ENCODE results near the gene EOLA2.
"Not testable (repeated sequence)": the region's sequence is repeated elsewhere in the genome, so short reads cannot be mapped to it uniquely, and the experiment has no call there.

Gene EOLA2

DNA sequence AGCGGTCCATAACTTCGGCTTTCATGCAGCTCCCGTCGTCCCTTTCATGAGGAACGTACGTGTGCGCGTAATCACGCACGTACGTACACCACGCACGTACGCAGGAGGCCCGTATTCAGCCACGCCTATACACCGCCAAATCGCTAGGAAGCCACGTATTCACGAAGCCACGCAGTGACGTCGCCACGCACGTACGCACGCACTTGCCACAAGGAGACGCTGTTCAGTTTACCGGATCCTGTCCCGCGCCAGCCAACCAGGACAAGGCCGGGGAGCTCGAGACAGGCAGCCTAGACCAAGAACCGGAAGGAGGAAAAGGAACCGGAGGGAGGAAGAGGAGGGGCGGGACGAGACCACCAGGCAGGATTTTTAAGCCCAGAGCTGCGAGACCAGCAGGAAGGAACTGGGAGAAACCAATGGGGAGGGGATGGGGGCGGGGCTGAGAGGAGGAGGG, at the start of gene EOLA2:
Gene EOLA2 (minus strand): TSS at position 65 of the 454 bp plus-strand sequence. CDS start 4,617 bp downstream, outside the sequence.
- Mint-ChIP-seq H3K4me3 (peak within 1 kb of the TSS; percentile 85), H3K27ac (peak within 1 kb of the TSS; percentile 93), H3K9me3 (no peaks in the 10 kb centered on the region), H3K4me1 (no peaks in the 10 kb centered on the region), H3K36me3 (peaks cover 25% of the 10 kb centered on the region)
- peak; percentile 59 to 90 for DNase-seq (ENCODE audit: low spot score in 2 of 2)
- ATAC-seq = peak; percentile 82

GRCh38 chrX:149987613-149988012, 49.3 kb upstream of the EOLA2 start:
- Mint-ChIP-seq H3K9me3 (no peaks in the 10 kb centered on the region), H3K36me3 (peaks cover 6% of the 10 kb centered on the region), H3K27ac (no peak overlapping the region), H3K4me3 (no peak overlapping the region), H3K4me1 (no peaks in the 10 kb centered on the region)
- ATAC-seq (no peak), DNase-seq (ENCODE audit: low spot score in 2 of 2) (no peak)

- no peak for ATAC-seq
- Mint-ChIP-seq H3K27ac (no peak overlapping the region), H3K4me1 (no peaks in the 10 kb centered on the region), H3K9me3 (no peaks in the 10 kb centered on the region), H3K4me3 (no peak overlapping the region), H3K36me3 (peaks cover 6% of the 10 kb centered on the region)
- no peak for DNase-seq (ENCODE audit: low spot score in 2 of 2)
Observed at GRCh38 chrX:149984411-149984810, 46.1 kb upstream of the EOLA2 start.

DNA sequence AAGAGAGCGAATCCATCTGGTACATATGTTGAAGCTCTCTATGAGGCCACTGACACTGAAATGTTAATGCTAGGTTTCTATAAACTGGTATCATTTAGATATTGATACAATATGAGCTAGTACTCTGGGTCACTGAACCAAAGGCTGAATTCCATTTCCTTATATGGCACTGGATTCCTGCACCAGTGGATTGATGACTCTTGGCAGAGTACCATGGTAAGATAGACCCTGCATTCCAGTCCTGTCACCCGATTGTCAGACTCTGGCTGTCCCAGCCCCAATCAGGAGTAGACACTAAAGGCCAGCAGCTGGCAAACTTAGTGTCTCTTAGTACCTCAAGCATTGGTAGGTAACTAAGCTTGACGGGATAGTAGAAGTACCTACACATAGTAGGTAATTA, 44.0 kb upstream of the EOLA2 start:
- Mint-ChIP-seq H3K9me3 (no peaks in the 10 kb centered on the region), H3K4me1 (no peaks in the 10 kb centered on the region), H3K27ac (no peak overlapping the region), H3K4me3 (no peak overlapping the region), H3K36me3 (peaks cover 6% of the 10 kb centered on the region)
- ATAC-seq (no peak), DNase-seq (ENCODE audit: low spot score in 2 of 2) (no peak)

- Mint-ChIP-seq H3K36me3 (peaks cover 6% of the 10 kb centered on the region), H3K9me3 (no peaks in the 10 kb centered on the region), H3K4me1 (no peaks in the 10 kb centered on the region), H3K4me3 (no peak overlapping the region), H3K27ac (no peak overlapping the region)
- DNase-seq (ENCODE audit: low spot score in 2 of 2) (no peak), ATAC-seq (no peak)
Observed at GRCh38 chrX:149979126-149979644, 40.9 kb upstream of the EOLA2 start.

- Mint-ChIP-seq H3K27ac (no peak overlapping the region), H3K4me3 (no peak overlapping the region), H3K36me3 (peaks cover 16% of the 10 kb centered on the region), H3K9me3 (no peaks in the 10 kb centered on the region), H3K4me1 (peaks cover 8% of the 10 kb centered on the region)
- DNase-seq (ENCODE audit: low spot score in 2 of 2) (no peak), ATAC-seq (peak; percentile 65)
Observed at GRCh38 chrX:149962859-149963757, 24.8 kb upstream of the EOLA2 start.

DNA sequence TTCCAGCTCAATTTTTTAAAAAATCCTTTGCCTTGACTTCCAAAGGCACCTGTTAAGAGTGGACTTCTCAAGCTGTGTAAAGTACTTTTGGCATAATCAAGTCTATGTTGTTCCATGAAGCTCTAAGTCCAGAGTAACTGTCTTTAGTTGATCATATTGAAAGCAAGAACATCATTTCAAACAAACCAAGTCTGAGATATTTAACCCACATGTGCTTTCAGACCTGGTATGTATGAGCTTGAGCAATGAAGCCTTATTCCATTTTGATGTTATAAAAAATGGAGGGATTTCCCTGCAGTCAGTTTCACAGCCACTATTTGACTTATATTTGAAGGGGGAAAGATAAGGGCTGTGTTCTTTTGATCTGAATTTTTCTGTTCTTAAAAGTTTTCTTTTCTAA, 23.7 kb upstream of the EOLA2 start:
- H3K36me3 Mint-ChIP-seq = peaks cover 15% of the 10 kb centered on the region
- peak; percentile 64 for ATAC-seq
- peaks cover 6% of the 10 kb centered on the region for H3K4me1 Mint-ChIP-seq
- no peaks in the 10 kb centered on the region for H3K9me3 Mint-ChIP-seq
- DNase-seq (ENCODE audit: low spot score in 2 of 2) = no peak
- no peak overlapping the region for H3K4me3 Mint-ChIP-seq
- no peak overlapping the region for H3K27ac Mint-ChIP-seq

DNA sequence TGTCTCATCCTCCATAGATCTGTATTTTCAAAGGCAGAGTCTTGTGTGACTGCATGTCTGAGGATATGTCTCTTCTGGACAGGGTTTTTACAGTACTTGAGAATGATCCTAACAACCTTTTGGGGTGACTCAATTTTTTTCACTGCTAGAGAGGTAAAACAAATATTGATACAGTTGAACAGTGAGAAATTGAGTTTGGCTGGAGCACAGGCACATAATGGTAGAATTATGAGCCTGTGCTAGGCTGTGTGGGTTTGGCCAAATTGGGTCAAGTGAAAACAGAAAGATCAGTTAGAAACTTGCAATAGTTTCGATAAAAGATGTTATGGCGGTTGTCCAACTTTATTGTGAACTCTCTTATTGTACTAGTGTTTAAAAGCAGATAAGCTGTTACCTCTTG, 23.3 kb upstream of the EOLA2 start:
- no peak overlapping the region for H3K4me3 Mint-ChIP-seq
- H3K4me1 Mint-ChIP-seq = peaks cover 6% of the 10 kb centered on the region
- H3K36me3 Mint-ChIP-seq = peaks cover 20% of the 10 kb centered on the region
- no peak overlapping the region for H3K27ac Mint-ChIP-seq
- DNase-seq (ENCODE audit: low spot score in 2 of 2) (no peak), ATAC-seq (peak; percentile 39)
- H3K9me3 Mint-ChIP-seq = no peaks in the 10 kb centered on the region

- no peak overlapping the region for H3K4me3 Mint-ChIP-seq
- H3K9me3 Mint-ChIP-seq = no peaks in the 10 kb centered on the region
- no peak overlapping the region for H3K27ac Mint-ChIP-seq
- no peaks in the 10 kb centered on the region for H3K4me1 Mint-ChIP-seq
- no peak for ATAC-seq
- DNase-seq (ENCODE audit: low spot score in 2 of 2) = no peak
- peaks cover 23% of the 10 kb centered on the region for H3K36me3 Mint-ChIP-seq
Observed at GRCh38 chrX:149950681-149951080, 12.4 kb upstream of the EOLA2 start.

GRCh38 chrX:149949743-149950436, 11.6 kb upstream of the EOLA2 start:
- no peak overlapping the region for H3K4me3 Mint-ChIP-seq
- no peak overlapping the region for H3K27ac Mint-ChIP-seq
- peaks cover 19% of the 10 kb centered on the region for H3K36me3 Mint-ChIP-seq
- no peaks in the 10 kb centered on the region for H3K4me1 Mint-ChIP-seq
- DNase-seq (ENCODE audit: low spot score in 2 of 2) = no peak
- no peaks in the 10 kb centered on the region for H3K9me3 Mint-ChIP-seq
- no peak for ATAC-seq

- Mint-ChIP-seq H3K36me3 (peaks cover 35% of the 10 kb centered on the region), H3K4me1 (no peaks in the 10 kb centered on the region), H3K4me3 (no peak overlapping the region), H3K27ac (peak overlapping the region; percentile 67), H3K9me3 (no peaks in the 10 kb centered on the region)
- DNase-seq (ENCODE audit: low spot score in 2 of 2) (no peak), ATAC-seq (no peak)
Observed at GRCh38 chrX:149948016-149948415, 9.7 kb upstream of the EOLA2 start.

DNA sequence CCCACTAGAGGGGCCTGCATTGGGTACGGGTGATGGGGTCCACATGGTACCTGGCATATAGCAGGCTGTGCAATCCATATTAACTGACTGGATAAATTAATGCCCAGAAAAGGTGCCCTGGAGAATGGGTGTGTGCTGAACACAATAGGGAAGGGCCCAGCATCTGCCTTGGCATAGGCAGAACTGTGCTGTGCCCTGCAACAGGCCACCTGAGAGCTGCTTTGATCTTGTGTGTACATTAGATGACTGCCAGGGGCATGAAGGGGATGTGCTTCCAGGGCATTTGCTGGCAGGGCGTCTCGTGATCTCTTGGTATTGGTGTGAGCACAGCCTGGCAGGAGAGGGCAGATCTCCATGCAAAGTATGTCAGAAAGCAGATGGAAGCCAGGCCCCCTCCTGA, 8.6 kb upstream of the EOLA2 start:
- H3K4me3 Mint-ChIP-seq; H3K9me3 Mint-ChIP-seq; H3K27ac Mint-ChIP-seq; ATAC-seq; H3K4me1 Mint-ChIP-seq; DNase-seq (ENCODE audit: low spot score in 2 of 2): not testable (repeated sequence)
- peaks cover 35% of the 10 kb centered on the region for H3K36me3 Mint-ChIP-seq

DNA sequence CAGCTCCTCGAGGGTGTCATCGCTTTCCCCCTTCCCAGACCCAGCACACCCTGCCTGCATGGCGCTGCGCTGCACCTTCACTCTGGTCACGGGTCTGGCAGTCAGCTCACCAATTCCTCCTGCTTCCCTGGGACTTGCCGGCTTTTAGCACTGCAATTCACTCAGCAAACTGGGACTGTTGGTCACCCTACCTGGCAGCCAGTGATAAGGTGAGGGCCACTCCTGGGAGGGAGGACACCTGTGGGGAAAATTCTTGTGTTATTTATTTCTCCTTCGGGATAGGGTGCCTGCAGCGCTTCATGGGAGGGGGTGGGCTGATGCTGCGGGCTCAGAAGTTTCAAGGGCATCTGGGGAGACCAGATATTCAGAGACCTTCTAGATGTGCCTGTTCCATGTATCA, 7.5 kb upstream of the EOLA2 start:
- DNase-seq (ENCODE audit: low spot score in 2 of 2); H3K27ac Mint-ChIP-seq; H3K9me3 Mint-ChIP-seq; H3K4me1 Mint-ChIP-seq; ATAC-seq; H3K4me3 Mint-ChIP-seq: not testable (repeated sequence)
- H3K36me3 Mint-ChIP-seq = peaks cover 35% of the 10 kb centered on the region

- H3K4me1 Mint-ChIP-seq; DNase-seq (ENCODE audit: low spot score in 2 of 2); H3K9me3 Mint-ChIP-seq; ATAC-seq; H3K4me3 Mint-ChIP-seq: not testable (repeated sequence)
- peak overlapping the region; percentile 75 for H3K27ac Mint-ChIP-seq
- peaks cover 35% of the 10 kb centered on the region for H3K36me3 Mint-ChIP-seq
Observed at GRCh38 chrX:149945087-149945670, 6.9 kb upstream of the EOLA2 start.

DNA sequence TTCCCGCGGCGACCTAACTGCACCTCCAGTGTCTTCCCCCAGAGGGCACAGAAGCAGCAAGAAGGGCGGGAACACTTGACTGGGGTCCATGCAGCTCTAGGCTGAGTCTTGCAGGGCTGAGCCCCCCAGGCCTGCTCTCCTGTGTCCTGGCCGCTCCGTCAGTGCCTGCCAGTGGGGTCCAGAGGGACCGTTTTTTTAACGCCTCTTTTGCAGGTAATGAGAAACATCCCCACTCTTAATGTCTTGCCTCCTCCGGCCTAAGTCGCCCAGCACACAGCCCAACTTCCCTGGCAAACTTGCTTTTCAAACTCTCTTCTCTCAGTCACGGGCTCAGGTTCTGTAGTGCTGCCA, 2.4 kb upstream of the EOLA2 start:
- H3K9me3 Mint-ChIP-seq; H3K4me1 Mint-ChIP-seq; ATAC-seq; DNase-seq (ENCODE audit: low spot score in 2 of 2): not testable (repeated sequence)
- Mint-ChIP-seq H3K27ac (peak overlapping the region; percentile 88), H3K36me3 (peaks cover 23% of the 10 kb centered on the region), H3K4me3 (peak overlapping the region; percentile 85)

All from stimulated activated effector memory CD8-positive, alpha-beta T cell treated with anti-CD3 and anti-CD28 coated beads, Interleukin-12 subunit alpha, Interleukin-12 subunit beta, amount 100 ng/mL, for 72 hours (primary cell).